Activated naive CD8-positive, alpha-beta T cell treated with anti-CD3 and anti-CD28 coated beads, Interleukin-2, amount 50 U/mL, for 24 hours (primary cell): Measurements from ENCODE around the gene CDC14A.
"Not testable (repeated sequence)": the region's sequence is repeated elsewhere in the genome, so short reads cannot be mapped to it uniquely, and the experiment has no call there.

Source experiments
- ATAC-seq: fragments of 150-1000 bp; cut with Tn5 transposase; one replicate; pipeline ENCODE4 v1.10.0; 2021
- DNase-seq: peaks from one replicate; pipeline ENCODE4 v3.0.0; 2021
- H3K27ac Mint-ChIP-seq: one replicate; pipeline ENCODE4 v1.8.0; 2021; ENCODE audit warnings: mild to moderate bottlenecking, mixed read lengths
- H3K27me3 Mint-ChIP-seq: one replicate; pipeline ENCODE4 v1.8.0; 2021; ENCODE audit warnings: mixed read lengths
- H3K36me3 Mint-ChIP-seq: one replicate; pipeline ENCODE4 v1.8.0; 2021; ENCODE audit warnings: low read depth, mixed read lengths
- H3K4me1 Mint-ChIP-seq: one replicate; pipeline ENCODE4 v1.8.0; 2021; ENCODE audit warnings: mixed read lengths
- H3K4me3 Mint-ChIP-seq: one replicate; pipeline ENCODE4 v1.8.0; 2021; ENCODE audit warnings: mild to moderate bottlenecking, moderate library complexity, mixed read lengths
- H3K9me3 Mint-ChIP-seq: one replicate; pipeline ENCODE4 v1.8.0; 2021; ENCODE audit warnings: mixed read lengths

The CDC14A gene

DNA sequence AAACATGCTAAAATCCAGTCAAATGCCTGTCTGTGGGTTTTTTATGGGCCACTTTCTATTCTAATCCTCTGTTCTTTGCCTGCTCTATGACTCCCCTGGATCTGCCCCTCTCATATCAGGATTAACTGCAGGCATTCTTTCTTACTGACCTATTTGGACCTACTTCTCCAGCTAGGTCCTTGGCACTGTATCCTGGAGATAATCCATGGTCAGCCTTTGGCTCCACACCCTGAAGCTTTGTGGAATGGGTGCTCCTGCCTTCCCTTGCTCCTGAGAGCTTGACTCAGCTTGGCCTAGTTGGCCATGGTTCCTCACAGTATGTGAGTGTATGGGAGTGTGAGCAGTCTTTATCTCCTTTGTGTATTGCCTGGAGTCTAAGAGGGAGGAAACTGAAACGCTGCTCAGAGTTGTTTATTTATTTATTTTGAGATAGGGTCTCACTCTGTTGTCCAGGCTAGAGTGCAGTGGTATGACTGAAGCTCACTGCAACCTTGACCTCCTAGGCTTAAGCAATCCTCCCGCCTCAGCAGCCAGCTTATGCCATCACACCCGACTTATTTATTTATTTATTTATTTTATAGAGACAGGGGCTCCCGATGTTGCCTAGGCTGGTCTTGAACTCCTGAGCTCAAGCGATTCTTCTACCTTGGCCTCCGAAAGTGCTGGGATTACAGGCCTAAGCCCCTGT lies 28.7 kb upstream of the CDC14A start:
- ATAC-seq (no peak), DNase-seq (no peak)
- Mint-ChIP-seq H3K27ac (peak overlapping the region; percentile 87), H3K4me1 (peaks cover 13% of the 10 kb centered on the region), H3K27me3 (peaks cover 2% of the 10 kb centered on the region), H3K9me3 (peaks cover 11% of the 10 kb centered on the region), H3K36me3 (peaks cover 4% of the 10 kb centered on the region), H3K4me3 (no peak overlapping the region)

DNA sequence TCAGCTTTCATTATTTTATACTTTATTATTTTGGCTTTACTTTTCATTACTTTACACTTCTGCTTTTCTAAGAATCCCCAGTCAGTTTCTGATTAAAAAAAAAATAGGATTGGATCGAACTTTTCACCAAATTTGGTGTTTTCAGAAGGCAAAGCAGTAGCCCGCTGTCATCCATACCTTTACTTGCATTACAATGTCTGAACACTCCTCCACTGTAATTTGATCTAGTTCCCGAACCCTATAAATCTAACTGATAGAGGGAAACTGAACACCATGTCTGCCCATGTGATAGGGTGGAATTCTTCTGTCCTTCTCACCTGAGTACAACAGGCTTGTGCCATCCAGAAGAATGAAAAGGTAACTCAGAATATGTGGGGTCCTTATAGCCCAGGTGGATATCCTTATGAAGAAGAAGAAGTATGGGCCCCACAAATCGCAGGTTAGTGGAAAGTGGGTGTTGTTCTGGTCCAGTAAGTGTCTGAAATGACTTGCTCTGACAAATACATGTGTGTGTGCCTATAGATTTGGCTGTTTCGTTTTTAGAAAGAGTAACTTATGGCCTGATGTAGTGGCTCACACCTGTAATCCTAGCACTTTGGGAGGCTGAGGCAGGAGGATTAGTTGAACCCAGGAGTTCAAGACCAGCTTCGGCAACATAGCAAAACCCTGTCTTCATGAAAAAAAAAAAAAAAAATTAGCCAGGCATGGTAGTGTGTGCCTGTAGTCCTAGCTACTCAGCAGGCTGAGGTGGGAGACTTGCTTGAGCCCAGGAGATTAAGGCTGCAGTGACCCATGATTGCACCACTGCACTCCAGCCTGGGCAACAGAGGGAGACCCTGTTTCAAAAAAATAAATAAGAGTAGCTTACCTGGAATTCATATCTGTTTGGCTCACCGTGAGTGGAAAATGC lies 26.6 kb upstream of the CDC14A start:
- ATAC-seq, result no peak
- Mint-ChIP-seq H3K27me3 (peaks cover 2% of the 10 kb centered on the region), H3K4me3 (no peak overlapping the region), H3K4me1 (peaks cover 13% of the 10 kb centered on the region), H3K27ac (no peak overlapping the region), H3K36me3 (no peaks in the 10 kb centered on the region), H3K9me3 (peaks cover 3% of the 10 kb centered on the region)
- DNase-seq, result no peak

DNA sequence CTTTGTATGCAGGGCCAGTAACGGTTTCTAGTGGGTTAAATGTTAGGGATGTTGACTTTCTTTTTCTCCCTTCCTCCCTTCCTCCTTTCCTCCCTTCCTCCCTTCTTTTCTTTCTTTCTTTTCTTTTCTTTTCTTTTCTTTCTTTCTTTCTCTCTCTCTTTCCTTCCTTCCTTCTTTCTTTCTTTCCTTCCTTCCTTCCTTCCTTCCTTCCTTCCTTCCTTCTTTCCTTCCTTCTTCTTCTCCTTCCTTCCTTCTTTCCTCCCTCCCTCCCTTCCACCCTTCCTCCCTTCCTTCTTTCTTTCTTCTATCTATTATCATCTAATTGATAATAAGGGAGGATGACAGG lies 26.0 kb upstream of the CDC14A start:
- not testable (repeated sequence) for H3K27me3 Mint-ChIP-seq, H3K4me3 Mint-ChIP-seq, DNase-seq, H3K36me3 Mint-ChIP-seq, ATAC-seq, H3K9me3 Mint-ChIP-seq, H3K27ac Mint-ChIP-seq
- H3K4me1 Mint-ChIP-seq, result peaks cover 13% of the 10 kb centered on the region

DNA sequence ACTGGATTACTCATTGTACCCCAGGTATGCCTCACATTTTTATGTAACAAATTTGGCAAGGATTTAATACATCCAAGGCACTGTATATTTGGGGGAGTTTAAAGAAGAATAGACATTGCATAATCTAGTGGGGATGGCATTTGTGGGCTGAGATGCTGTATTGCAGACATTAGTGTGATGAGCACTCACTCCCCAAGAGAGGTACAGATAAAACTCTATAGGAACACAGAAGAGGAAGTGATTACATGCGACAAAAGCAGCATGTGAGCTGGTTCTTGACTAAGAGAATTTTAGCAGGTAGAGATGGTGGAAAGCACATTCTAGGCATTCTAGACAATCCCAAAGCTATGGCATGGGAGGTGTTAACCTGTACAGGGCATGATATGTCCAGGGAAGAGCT lies 24.2 kb upstream of the CDC14A start:
- H3K9me3 Mint-ChIP-seq, result no peaks in the 10 kb centered on the region
- H3K4me1 Mint-ChIP-seq, result peaks cover 4% of the 10 kb centered on the region
- H3K36me3 Mint-ChIP-seq, result no peaks in the 10 kb centered on the region
- no peak for DNase-seq
- ATAC-seq, result no peak
- H3K4me3 Mint-ChIP-seq, result no peak overlapping the region
- H3K27me3 Mint-ChIP-seq, result peaks cover 2% of the 10 kb centered on the region
- no peak overlapping the region for H3K27ac Mint-ChIP-seq

DNA sequence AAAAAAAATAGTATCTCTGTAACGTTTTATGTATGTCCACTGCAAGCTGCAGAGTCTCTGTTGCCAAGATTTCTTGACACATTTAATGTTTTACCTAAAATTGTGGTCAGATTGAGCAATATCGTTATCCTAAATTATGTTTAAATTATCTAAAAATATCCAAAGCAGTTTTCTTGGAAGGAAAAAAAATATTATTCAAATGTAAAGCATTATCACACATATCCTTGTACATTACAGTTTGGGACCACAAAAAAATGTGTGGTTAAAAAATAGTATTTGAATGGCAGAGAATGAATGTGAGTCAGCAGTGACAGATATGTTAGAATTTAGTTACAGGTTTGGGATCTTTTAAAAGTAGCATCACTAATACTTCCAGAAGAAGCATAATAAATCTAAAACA lies 21.2 kb upstream of the CDC14A start:
- H3K36me3 Mint-ChIP-seq, DNase-seq, H3K4me1 Mint-ChIP-seq, H3K9me3 Mint-ChIP-seq, H3K27ac Mint-ChIP-seq, ATAC-seq, H3K4me3 Mint-ChIP-seq, H3K27me3 Mint-ChIP-seq: not testable (repeated sequence)

DNA sequence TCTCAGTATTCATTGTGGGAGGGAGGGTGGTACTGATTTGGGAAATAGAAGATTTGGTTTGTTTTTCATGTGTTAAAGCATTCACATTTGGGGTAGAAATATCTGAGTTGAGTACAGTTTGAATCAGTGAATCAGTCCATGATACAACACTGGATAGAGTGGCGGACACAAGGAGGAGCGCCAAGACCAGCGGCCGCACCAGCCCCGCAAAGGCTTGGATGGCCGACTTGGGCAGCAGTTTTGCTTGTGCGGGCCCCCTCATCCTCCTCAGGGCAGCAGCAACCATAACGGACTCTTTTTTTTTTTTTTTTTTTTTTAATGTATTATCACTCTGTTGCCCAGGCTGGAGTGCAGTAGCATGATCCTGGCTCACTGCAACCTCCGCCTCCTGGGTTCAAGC lies 20.0 kb upstream of the CDC14A start:
- H3K9me3 Mint-ChIP-seq, result no peaks in the 10 kb centered on the region
- ATAC-seq, result no peak

DNA sequence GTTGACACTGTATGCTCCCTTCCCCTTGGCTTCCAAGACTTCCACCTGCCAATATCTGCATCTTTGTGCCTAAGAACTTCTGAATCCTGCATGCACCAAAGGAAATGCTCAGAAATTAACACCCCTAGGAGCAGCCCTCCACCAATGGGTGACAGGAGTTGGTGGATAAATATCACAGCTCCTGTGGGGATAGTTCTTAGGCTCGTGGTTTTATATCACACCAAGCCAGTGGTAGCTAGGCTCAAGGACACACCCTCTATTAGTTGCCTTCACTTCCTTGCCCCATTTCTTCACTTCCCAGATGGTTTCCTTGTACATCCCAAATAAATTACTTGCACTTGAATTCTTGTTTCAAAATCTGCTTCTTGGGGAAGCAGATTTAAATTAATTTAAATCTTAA lies 16.9 kb upstream of the CDC14A start:
- no peaks in the 10 kb centered on the region for H3K27me3 Mint-ChIP-seq
- H3K27ac Mint-ChIP-seq, result no peak overlapping the region
- H3K9me3 Mint-ChIP-seq, result no peaks in the 10 kb centered on the region
- no peaks in the 10 kb centered on the region for H3K4me1 Mint-ChIP-seq
- ATAC-seq, result no peak
- no peak overlapping the region for H3K4me3 Mint-ChIP-seq
- H3K36me3 Mint-ChIP-seq, result no peaks in the 10 kb centered on the region
- DNase-seq, result no peak

More for the DNA sequence above, 20.0 kb upstream of the CDC14A start:
- Mint-ChIP-seq H3K4me3 (no peak overlapping the region), H3K4me1 (no peaks in the 10 kb centered on the region), H3K27ac (no peak overlapping the region), H3K27me3 (no peaks in the 10 kb centered on the region), H3K36me3 (no peaks in the 10 kb centered on the region)
- no peak for DNase-seq

DNA sequence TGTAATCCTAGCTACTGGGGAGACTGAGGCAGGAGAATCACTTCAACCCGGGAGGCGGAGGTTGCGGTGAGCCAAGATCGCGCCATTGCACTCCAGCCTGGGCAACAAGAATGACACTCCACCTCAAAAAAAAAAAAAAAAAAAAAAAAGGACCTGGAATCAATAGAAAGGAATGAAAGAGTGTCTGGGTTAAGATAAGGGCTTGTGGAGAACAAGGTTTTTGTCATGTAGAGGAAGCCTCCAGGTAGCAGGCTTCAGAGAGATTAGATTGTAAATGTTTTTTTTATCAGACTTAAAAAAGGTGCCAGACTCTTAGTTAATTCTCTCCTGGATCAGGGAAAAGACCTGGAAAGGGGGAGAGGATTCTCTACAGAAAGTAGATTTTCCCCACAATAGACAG lies 14.4 kb upstream of the CDC14A start:
- H3K27me3 Mint-ChIP-seq, H3K4me3 Mint-ChIP-seq, H3K9me3 Mint-ChIP-seq, DNase-seq, H3K27ac Mint-ChIP-seq, H3K36me3 Mint-ChIP-seq, H3K4me1 Mint-ChIP-seq, ATAC-seq: not testable (repeated sequence)

DNA sequence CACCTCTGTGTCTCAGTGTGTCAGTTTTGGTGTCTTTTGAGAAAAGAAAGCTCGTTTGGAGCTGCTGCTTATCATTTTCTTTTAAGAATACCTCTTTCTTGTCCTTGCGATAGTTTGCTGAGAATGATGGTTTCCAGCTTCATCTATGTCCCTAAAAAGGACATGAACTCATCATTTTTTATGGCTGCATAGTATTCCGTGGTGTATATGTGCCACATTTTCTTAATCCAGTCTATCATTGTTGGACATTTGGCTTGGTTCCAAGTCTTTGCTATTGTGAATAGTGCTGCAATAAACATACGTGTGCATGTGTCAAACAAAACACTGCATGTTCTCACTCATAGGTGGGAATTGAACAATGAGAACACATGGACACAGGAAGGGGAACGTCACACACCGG lies 12.6 kb upstream of the CDC14A start:
- H3K9me3 Mint-ChIP-seq, H3K4me1 Mint-ChIP-seq: not testable (repeated sequence)

DNA sequence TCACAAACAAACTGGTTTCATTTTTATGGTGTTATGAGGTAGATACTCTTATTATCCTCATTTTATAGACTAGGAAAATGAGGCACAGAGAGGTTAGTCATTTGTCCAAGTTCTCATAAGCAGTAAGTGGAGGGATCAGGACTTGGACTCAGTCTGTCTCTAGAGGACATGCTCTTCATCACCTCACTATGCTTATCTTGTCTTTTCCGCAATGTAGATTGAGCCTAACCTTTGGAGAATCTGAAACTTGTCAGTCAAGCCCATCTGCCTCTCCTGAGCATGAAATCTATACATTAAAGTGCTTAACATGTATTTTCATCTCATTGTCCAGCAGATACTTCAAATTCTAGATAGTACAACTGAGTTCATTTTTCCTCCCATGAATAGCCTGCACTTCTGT lies 11.8 kb upstream of the CDC14A start:
- H3K27me3 Mint-ChIP-seq, result no peaks in the 10 kb centered on the region
- ATAC-seq (no peak), DNase-seq (no peak)
- H3K4me3 Mint-ChIP-seq, result no peak overlapping the region
- H3K27ac Mint-ChIP-seq, result no peak overlapping the region
- no peaks in the 10 kb centered on the region for H3K4me1 Mint-ChIP-seq
- H3K9me3 Mint-ChIP-seq, result no peaks in the 10 kb centered on the region
- H3K36me3 Mint-ChIP-seq, result no peaks in the 10 kb centered on the region

More for the DNA sequence above, 12.6 kb upstream of the CDC14A start:
- H3K27me3 Mint-ChIP-seq, H3K36me3 Mint-ChIP-seq, ATAC-seq, H3K27ac Mint-ChIP-seq, H3K4me3 Mint-ChIP-seq, DNase-seq: not testable (repeated sequence)

DNA sequence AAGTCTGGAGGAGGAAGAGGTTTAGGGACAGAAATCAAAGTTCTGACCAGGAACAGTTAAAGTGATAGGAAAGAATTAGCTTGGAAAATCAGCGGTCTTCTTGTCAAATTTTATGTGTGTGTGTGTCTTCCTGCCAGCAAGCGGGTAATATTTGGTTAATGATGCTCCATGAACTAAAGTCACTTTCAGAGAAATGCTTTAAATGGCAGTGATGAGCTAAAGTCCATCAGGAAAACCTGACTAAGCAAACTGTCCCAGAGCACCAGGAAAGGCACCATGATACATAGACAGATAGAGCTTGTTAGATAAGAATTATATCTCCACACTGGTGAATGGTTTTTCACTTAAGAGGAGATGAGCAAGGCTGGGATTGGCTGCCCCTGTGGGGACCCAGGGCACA lies 10.0 kb upstream of the CDC14A start:
- H3K36me3 Mint-ChIP-seq, result no peaks in the 10 kb centered on the region
- H3K4me1 Mint-ChIP-seq, result no peaks in the 10 kb centered on the region
- no peaks in the 10 kb centered on the region for H3K27me3 Mint-ChIP-seq
- ATAC-seq, result no peak
- no peaks in the 10 kb centered on the region for H3K9me3 Mint-ChIP-seq
- no peak overlapping the region for H3K4me3 Mint-ChIP-seq
- no peak for DNase-seq
- no peak overlapping the region for H3K27ac Mint-ChIP-seq

DNA sequence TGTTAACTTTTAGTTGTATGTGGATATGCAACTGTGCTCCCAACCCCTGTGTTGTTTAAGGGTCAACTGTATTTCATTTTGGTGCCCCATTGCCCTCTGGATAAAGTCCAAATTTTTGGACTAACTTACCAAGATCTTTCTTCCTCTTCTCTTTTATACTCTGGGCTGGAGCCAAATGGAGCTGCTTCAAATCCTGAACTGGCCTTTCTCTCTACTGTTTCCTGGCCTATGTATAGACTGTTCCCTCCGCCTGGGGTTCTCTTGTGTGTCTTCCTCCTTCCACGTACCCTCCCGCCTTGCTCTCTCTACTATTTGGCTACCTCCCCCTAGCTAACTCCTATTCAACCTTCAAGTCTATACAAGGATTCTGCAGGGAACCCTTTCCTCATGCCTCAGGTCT lies 8.4 kb upstream of the CDC14A start:
- no peaks in the 10 kb centered on the region for H3K9me3 Mint-ChIP-seq

DNA sequence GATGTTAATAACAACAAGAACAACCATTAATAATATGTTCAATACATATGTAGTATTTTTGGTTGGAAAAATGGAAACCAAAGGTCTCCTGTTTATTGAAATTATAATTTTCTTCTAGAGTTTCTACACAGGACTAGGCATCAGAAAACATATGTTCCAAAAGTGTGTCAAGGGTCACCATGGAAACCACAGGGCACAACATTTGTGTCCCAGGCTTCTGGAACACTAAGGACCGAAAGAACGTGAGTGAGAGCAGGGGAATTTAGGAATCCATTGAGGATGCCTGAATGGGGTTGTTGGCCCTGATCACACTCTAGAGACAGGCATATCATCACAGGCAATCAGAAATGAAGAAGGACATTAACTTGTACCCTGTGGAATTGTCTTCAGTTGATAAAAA lies 7.5 kb upstream of the CDC14A start:
- Mint-ChIP-seq H3K27me3 (no peaks in the 10 kb centered on the region), H3K9me3 (no peaks in the 10 kb centered on the region), H3K27ac (no peak overlapping the region), H3K36me3 (no peaks in the 10 kb centered on the region), H3K4me1 (no peaks in the 10 kb centered on the region), H3K4me3 (no peak overlapping the region)
- ATAC-seq (no peak), DNase-seq (no peak)

More for the DNA sequence above, 8.4 kb upstream of the CDC14A start:
- Mint-ChIP-seq H3K4me3 (no peak overlapping the region), H3K27ac (no peak overlapping the region), H3K4me1 (no peaks in the 10 kb centered on the region), H3K36me3 (no peaks in the 10 kb centered on the region), H3K27me3 (no peaks in the 10 kb centered on the region)
- ATAC-seq (no peak), DNase-seq (no peak)

DNA sequence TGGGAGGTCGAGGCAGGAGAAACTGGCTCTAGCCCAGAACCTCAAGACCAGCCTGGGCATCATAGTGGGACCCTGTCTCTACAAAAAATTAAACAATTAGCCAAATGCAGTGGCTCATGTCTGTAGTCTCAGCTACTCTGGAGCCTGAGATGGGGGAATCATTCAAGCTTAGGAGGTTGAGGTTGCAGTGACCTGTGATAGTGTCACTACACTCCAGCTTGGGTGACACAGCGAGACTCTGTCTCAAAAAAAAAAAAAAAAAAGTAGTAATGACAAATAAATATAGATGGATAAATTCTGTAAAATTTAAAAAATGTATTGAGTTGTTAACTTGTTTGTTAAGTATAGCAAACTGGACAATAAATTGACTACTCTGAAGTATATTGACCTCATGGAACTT lies 5.9 kb upstream of the CDC14A start:
- H3K9me3 Mint-ChIP-seq, result no peaks in the 10 kb centered on the region
- H3K27me3 Mint-ChIP-seq, result no peaks in the 10 kb centered on the region
- H3K4me3 Mint-ChIP-seq, result no peak overlapping the region
- peaks cover 4% of the 10 kb centered on the region for H3K4me1 Mint-ChIP-seq
- DNase-seq (no peak), ATAC-seq (no peak)
- no peak overlapping the region for H3K27ac Mint-ChIP-seq
- H3K36me3 Mint-ChIP-seq, result no peaks in the 10 kb centered on the region
